Measurements from ENCODE around the gene DCHS2. TPM values are rescaled to one million over a fixed set of nuclear protein-coding genes. Genes with fewer than 3 reads are reported as not detected.
A peak's percentile ranks its signal among the peaks of the same experiment; 100 is the strongest.

Gene DCHS2
- total and polyA plus RNA-seq, 2 of the 8 experiments (the other 6 are each of a cell fraction or from before 2014, with no cell fraction given) = 0.54 to 2.6 TPM

GRCh38 chr4:154348657-154349056 lies 142.9 kb downstream of the DCHS2 start:
- no peak overlapping the region for H3K27ac ChIP-seq (ENCODE audit: low read depth, low read length)
- H3K23me2 ChIP-seq (ENCODE audit: low read depth, low read length) = no peaks in the 10 kb centered on the region; the same call in 1 of the 2 replicates
- no peak overlapping the region for H4K5ac ChIP-seq (ENCODE audit: insufficient read length, low read depth, low read length)
- no peak overlapping the region for H2AFZ ChIP-seq (ENCODE audit: low read length)
- no peak overlapping the region for H2AK5ac ChIP-seq (ENCODE audit: low read depth, low read length)
- H3K56ac ChIP-seq (replicated peaks; ENCODE audit: insufficient read length, low read depth, low read length) = no peak overlapping the region
- no peak overlapping the region for H3K9ac ChIP-seq (replicated peaks in 1 of 4; ENCODE audit: extremely low read depth in 1 of 4, low read depth in 3 of 4, low read length in 3 of 4)
- no peak overlapping the region for H2BK120ac ChIP-seq (replicated peaks; ENCODE audit: low read depth, low read length)
- ChIA-PET CTCF (ENCODE audit: partially characterized antibody) (interaction anchor here (0.8 to 4.6 kb wide), 13 partner anchors 11 to 562 kb away, joined by 3 to 23 read pairs (median 6); no protein-coding TSS in a partner anchor), POLR2A (ENCODE audit: partially characterized antibody) (interaction anchor here (1.1 kb wide), 1 partner anchor 557 kb away, joined by 3 read pairs; no protein-coding TSS in a partner anchor)
- no peaks in the 10 kb centered on the region for H3K27me3 ChIP-seq (replicated peaks in 1 of 4; ENCODE audit: control insufficient read depth in 3 of 4, extremely low read depth in 1 of 4, insufficient read depth in 3 of 4, low read length in 3 of 4)
- H3K79me2 ChIP-seq (ENCODE audit: control insufficient read depth in 1 of 2, insufficient read depth in 2 of 2, low read length in 2 of 2) = no peaks in the 10 kb centered on the region
- 80% methylated on average over 3 of the region's 3 CpGs; no CpG with 5 or more reads in 1 of the 2 experiments for WGBS, 2 experiments (ENCODE audit: extremely low coverage in 1 of 2, insufficient coverage in 1 of 2, insufficient read length in 1 of 2, insufficient replicate concordance in 2 of 2, low coverage in 1 of 2, low lambda C conversion rate in 2 of 2, missing lambda C conversion rate in 1 of 2)
- no peak overlapping the region for H3K4me3 ChIP-seq (ENCODE audit: extremely low read depth in 1 of 4, insufficient read depth in 2 of 4, low read depth in 3 of 4, low read length in 4 of 4)
- TF ChIP-seq MAX (IDR thresholded peaks at IDR 0.05) = no peak
- TF ChIP-seq ZNF274 (IDR thresholded peaks at IDR 0.05; ENCODE audit: borderline replicate concordance, extremely low read depth, low read length) = no peak
- TF ChIP-seq CTCF (IDR thresholded peaks at IDR 0.05; ENCODE audit: control extremely low read depth in 1 of 3, insufficient read depth in 1 of 3, low read depth in 1 of 3, low read length in 3 of 3) = peak; percentile 16 to 45 (median 41)
- no peak for TF ChIP-seq TBP (IDR thresholded peaks at IDR 0.05; ENCODE audit: low read depth, low read length)
- TF ChIP-seq RAD21 (IDR thresholded peaks at IDR 0.05 in 1 of 2, conservative IDR thresholded peaks at IDR 0.05 in 1 of 2; ENCODE audit: low read depth in 2 of 2, low read length in 2 of 2) = peak; percentile 2 to 20; a peak in 1 of 4 replicates
- no peak for TF ChIP-seq KDM5A (IDR thresholded peaks at IDR 0.05; ENCODE audit: low read length)
- TF ChIP-seq POU5F1 (IDR thresholded peaks at IDR 0.05; ENCODE audit: low read depth, low read length) = no peak
- no peak for TF ChIP-seq NANOG (IDR thresholded peaks at IDR 0.05; ENCODE audit: insufficient read depth, low read depth, low read length, poor library complexity, severe bottlenecking)
- H2BK12ac ChIP-seq (ENCODE audit: low read depth, low read length) = no peak overlapping the region
- H3K14ac ChIP-seq (ENCODE audit: insufficient read length) = no peak overlapping the region
- H3K36me3 ChIP-seq (ENCODE audit: control insufficient read depth in 2 of 4, insufficient read depth in 4 of 4, low read length in 3 of 4) = no peaks in the 10 kb centered on the region
- H2BK5ac ChIP-seq (ENCODE audit: low read depth, low read length) = no peak overlapping the region
- no peak overlapping the region for H2BK20ac ChIP-seq (ENCODE audit: low read length)
- H3K23ac ChIP-seq (ENCODE audit: insufficient read length) = no peak overlapping the region
- H3K4me2 ChIP-seq (ENCODE audit: insufficient read depth in 1 of 2, low read depth in 2 of 2, low read length in 2 of 2) = no peak overlapping the region
- H2BK15ac ChIP-seq (ENCODE audit: low read length) = no peak overlapping the region
- no peaks in the 10 kb centered on the region for H4K20me1 ChIP-seq (replicated peaks in 1 of 2; ENCODE audit: control insufficient read depth in 1 of 2, insufficient read depth in 2 of 2, low read length in 2 of 2)
- no peak overlapping the region for H4K8ac ChIP-seq (ENCODE audit: extremely low read depth, insufficient read depth, low read length)
- FAIRE-seq (peak; percentile 36), DNase-seq (ENCODE audit: low read depth in 1 of 2, low spot score in 2 of 2) (no peak)
- no peaks in the 10 kb centered on the region for H3K79me1 ChIP-seq (ENCODE audit: low read depth, low read length)
- no peaks in the 10 kb centered on the region for H3K9me3 ChIP-seq (ENCODE audit: insufficient read depth in 2 of 2, low read depth in 1 of 2, low read length in 1 of 2)
- no peak overlapping the region for H3K4ac ChIP-seq (replicated peaks; ENCODE audit: insufficient read length, low read depth, low read length)
- H3K4me1 ChIP-seq (replicated peaks in 1 of 4; ENCODE audit: control insufficient read depth in 3 of 4, insufficient read depth in 4 of 4, low read length in 3 of 4) = no peaks in the 10 kb centered on the region
- H4K91ac ChIP-seq (replicated peaks; ENCODE audit: insufficient read length, low read length) = no peak overlapping the region
- H3K18ac ChIP-seq (ENCODE audit: extremely low read depth, low read length) = no peak overlapping the region

All from H1 (cell line).